ENCODE measurements around the gene ADAMTS17. TPM values are rescaled to one million over a fixed set of nuclear protein-coding genes. Genes with fewer than 3 reads are reported as not detected.

The ADAMTS17 gene
- total RNA-seq, 1 experiment from 2014 or later, result 1.5 TPM

DNA sequence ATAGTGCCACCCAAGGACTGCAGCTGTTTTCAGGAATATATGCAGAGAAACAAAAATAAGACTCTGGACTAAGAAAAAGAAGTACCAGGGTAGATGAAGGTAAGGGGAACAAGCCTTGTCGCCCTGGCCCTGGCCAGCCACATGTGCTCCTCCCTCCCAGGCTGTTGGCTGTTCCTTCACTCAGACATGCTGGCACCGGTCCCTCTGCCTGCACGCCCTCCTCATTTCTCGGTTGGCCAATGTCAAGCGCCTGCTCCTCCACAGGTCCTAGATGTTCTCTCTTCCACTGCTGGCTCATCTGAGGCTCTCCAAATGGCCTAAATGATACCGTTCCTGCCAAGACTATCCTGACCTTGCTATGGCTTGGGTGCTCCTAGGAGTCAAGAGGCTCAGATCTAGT, 320.1 kb downstream of the ADAMTS17 start:
- Histone ChIP-seq H3K36me3 (ENCODE audit: control insufficient read depth, insufficient read depth, low read length) (no peaks in the 10 kb centered on the region), H3K4me1 (no peaks in the 10 kb centered on the region), H3K4me3 (ENCODE audit: low read depth, low read length) (no peak overlapping the region), H3K27me3 (replicated peaks; ENCODE audit: control insufficient read depth, insufficient read depth, low read length) (no peaks in the 10 kb centered on the region), H3K9me3 (no peaks in the 10 kb centered on the region)
- TF ChIP-seq, protein P1, sequence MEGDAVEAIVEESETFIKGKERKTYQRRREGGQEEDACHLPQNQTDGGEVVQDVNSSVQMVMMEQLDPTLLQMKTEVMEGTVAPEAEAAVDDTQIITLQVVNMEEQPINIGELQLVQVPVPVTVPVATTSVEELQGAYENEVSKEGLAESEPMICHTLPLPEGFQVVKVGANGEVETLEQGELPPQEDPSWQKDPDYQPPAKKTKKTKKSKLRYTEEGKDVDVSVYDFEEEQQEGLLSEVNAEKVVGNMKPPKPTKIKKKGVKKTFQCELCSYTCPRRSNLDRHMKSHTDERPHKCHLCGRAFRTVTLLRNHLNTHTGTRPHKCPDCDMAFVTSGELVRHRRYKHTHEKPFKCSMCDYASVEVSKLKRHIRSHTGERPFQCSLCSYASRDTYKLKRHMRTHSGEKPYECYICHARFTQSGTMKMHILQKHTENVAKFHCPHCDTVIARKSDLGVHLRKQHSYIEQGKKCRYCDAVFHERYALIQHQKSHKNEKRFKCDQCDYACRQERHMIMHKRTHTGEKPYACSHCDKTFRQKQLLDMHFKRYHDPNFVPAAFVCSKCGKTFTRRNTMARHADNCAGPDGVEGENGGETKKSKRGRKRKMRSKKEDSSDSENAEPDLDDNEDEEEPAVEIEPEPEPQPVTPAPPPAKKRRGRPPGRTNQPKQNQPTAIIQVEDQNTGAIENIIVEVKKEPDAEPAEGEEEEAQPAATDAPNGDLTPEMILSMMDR (IDR thresholded peaks at IDR 0.05; ENCODE audit: insufficient read depth in 1 of 2, low read depth in 1 of 2, low read length in 1 of 2, severe bottlenecking in 1 of 2, unreplicated experiment in 1 of 2), result no peak
- Mint-ChIP-seq H3K4me1 (ENCODE audit: low read depth, unreplicated experiment) (no peaks in the 10 kb centered on the region), H3K36me3 (ENCODE audit: insufficient read depth, unreplicated experiment) (no peaks in the 10 kb centered on the region), H3K9me3 (ENCODE audit: unreplicated experiment) (peaks cover under 1% of the 10 kb centered on the region), H3K27ac (ENCODE audit: unreplicated experiment) (no peak overlapping the region), H3K4me3 (ENCODE audit: unreplicated experiment) (no peak overlapping the region), H3K27me3 (ENCODE audit: insufficient read depth, unreplicated experiment) (no peaks in the 10 kb centered on the region)
- no peak for DNase-seq
- POLR2A ChIA-PET, result no interaction called here
- no TSS peak for BruUV-seq (replicated peaks)
- CTCF ChIA-PET, result no interaction called here
- intact Hi-C loops (cut with micrococcal nuclease; ENCODE audit: unreplicated experiment), result no loop called here

DNA sequence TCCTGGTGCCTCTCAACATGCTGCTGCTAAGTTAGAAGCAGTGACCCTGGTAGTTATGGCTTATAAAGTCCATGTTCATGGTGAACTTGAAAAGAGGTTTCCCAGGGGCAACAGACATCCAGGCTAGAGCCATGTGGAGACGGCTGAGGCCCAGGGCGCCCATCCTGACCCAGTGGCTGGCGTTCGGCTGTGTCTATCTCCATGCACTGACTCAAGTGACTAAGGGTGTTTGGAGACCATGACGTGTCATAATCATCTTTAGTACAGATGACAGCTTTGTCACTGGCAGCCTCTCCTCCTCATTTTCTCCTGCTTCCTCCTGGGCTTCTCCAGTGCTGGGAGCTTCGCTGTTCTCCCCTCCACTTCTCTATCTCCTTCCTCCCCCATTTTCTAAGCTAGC, 321.2 kb downstream of the ADAMTS17 start:
- no peaks in the 10 kb centered on the region for H3K36me3 ChIP-seq (ENCODE audit: control insufficient read depth, insufficient read depth, low read length)
- Mint-ChIP-seq H3K4me1 (ENCODE audit: low read depth, unreplicated experiment) (no peaks in the 10 kb centered on the region), H3K27ac (ENCODE audit: unreplicated experiment) (no peak overlapping the region), H3K9me3 (ENCODE audit: unreplicated experiment) (no peaks in the 10 kb centered on the region), H3K4me3 (ENCODE audit: unreplicated experiment) (no peak overlapping the region), H3K36me3 (ENCODE audit: insufficient read depth, unreplicated experiment) (no peaks in the 10 kb centered on the region), H3K27me3 (ENCODE audit: insufficient read depth, unreplicated experiment) (no peaks in the 10 kb centered on the region)
- H3K9me3 ChIP-seq, result no peaks in the 10 kb centered on the region
- no peaks in the 10 kb centered on the region for H3K27me3 ChIP-seq (replicated peaks; ENCODE audit: control insufficient read depth, insufficient read depth, low read length)
- CTCF ChIA-PET, result no interaction called here
- POLR2A ChIA-PET, result no interaction called here
- intact Hi-C loops (cut with micrococcal nuclease; ENCODE audit: unreplicated experiment), result no loop called here
- no peak for DNase-seq
- no peak overlapping the region for H3K4me3 ChIP-seq (ENCODE audit: low read depth, low read length)
- TF ChIP-seq, protein P1 (IDR thresholded peaks at IDR 0.05; ENCODE audit: insufficient read depth in 1 of 2, low read depth in 1 of 2, low read length in 1 of 2, severe bottlenecking in 1 of 2, unreplicated experiment in 1 of 2), result no peak
- no peaks in the 10 kb centered on the region for H3K4me1 ChIP-seq
- no TSS peak for BruUV-seq (replicated peaks)

DNA sequence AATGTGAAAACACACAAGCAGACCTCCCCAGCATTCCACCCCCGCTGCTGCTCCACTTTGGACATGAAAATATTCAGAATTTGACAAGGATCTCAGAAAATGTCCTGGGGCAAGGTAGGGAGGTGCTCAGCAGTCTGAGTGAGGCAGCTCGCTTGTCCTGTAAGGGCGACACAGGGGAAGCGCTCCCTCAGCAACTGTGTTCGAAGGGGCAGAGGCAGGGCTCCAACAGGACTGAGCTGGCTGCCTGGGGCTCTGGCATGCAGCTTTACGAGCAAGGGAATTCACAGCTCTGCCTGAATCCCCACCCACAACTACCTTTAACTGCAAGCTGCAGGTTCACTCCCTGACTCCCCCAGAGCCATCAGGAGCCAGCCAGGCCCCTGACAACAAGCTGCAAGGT, 321.6 kb downstream of the ADAMTS17 start:
- DNase-seq, result peak; percentile 19 to 54
- TF ChIP-seq, protein P1 (IDR thresholded peaks at IDR 0.05; ENCODE audit: insufficient read depth in 1 of 2, low read depth in 1 of 2, low read length in 1 of 2, severe bottlenecking in 1 of 2, unreplicated experiment in 1 of 2), result no peak
- CTCF ChIA-PET, result no interaction called here
- Histone ChIP-seq H3K27me3 (replicated peaks; ENCODE audit: control insufficient read depth, insufficient read depth, low read length) (no peaks in the 10 kb centered on the region), H3K4me3 (ENCODE audit: low read depth, low read length) (no peak overlapping the region), H3K36me3 (ENCODE audit: control insufficient read depth, insufficient read depth, low read length) (no peaks in the 10 kb centered on the region), H3K9me3 (no peaks in the 10 kb centered on the region), H3K4me1 (no peaks in the 10 kb centered on the region)
- Mint-ChIP-seq H3K36me3 (ENCODE audit: insufficient read depth, unreplicated experiment) (no peaks in the 10 kb centered on the region), H3K4me1 (ENCODE audit: low read depth, unreplicated experiment) (no peaks in the 10 kb centered on the region), H3K9me3 (ENCODE audit: unreplicated experiment) (no peaks in the 10 kb centered on the region), H3K27me3 (ENCODE audit: insufficient read depth, unreplicated experiment) (no peaks in the 10 kb centered on the region), H3K4me3 (ENCODE audit: unreplicated experiment) (no peak overlapping the region), H3K27ac (ENCODE audit: unreplicated experiment) (no peak overlapping the region)
- intact Hi-C loops (cut with micrococcal nuclease; ENCODE audit: unreplicated experiment), result no loop called here
- no TSS peak for BruUV-seq (replicated peaks)
- POLR2A ChIA-PET, result no interaction called here
